ENCODE measurements around the gene KDM4C.
"Not testable (repeated sequence)": the region's sequence is repeated elsewhere in the genome, so short reads cannot be mapped to it uniquely, and the experiment has no call there.

KDM4C gene

GRCh38 chr9:6807669-6808068, 49.9 kb downstream of the KDM4C start:
- DNase-seq (ENCODE audit: low spot score) = not testable (repeated sequence)

- no peak for DNase-seq (ENCODE audit: low spot score)
Observed at GRCh38 chr9:6811436-6811835, 53.7 kb downstream of the KDM4C start.

- no peak for DNase-seq (ENCODE audit: low spot score)
Observed at GRCh38 chr9:6816581-6816980, 58.8 kb downstream of the KDM4C start.

- DNase-seq (ENCODE audit: low spot score) = no peak
Observed at GRCh38 chr9:6818292-6818922, 60.6 kb downstream of the KDM4C start.

GRCh38 chr9:6819112-6819511, 61.3 kb downstream of the KDM4C start:
- DNase-seq (ENCODE audit: low spot score) = no peak

GRCh38 chr9:6819529-6819928, 61.8 kb downstream of the KDM4C start:
- DNase-seq (ENCODE audit: low spot score) = no peak

GRCh38 chr9:6822696-6823095, 64.9 kb downstream of the KDM4C start:
- DNase-seq (ENCODE audit: low spot score) = no peak

GRCh38 chr9:6827439-6828145, 69.8 kb downstream of the KDM4C start:
- no peak for DNase-seq (ENCODE audit: low spot score)

GRCh38 chr9:6829027-6829426, 71.3 kb downstream of the KDM4C start:
- DNase-seq (ENCODE audit: low spot score) = no peak

GRCh38 chr9:6829536-6829935, 71.8 kb downstream of the KDM4C start:
- no peak for DNase-seq (ENCODE audit: low spot score)

GRCh38 chr9:6833518-6834192, 75.9 kb downstream of the KDM4C start:
- no peak for DNase-seq (ENCODE audit: low spot score)

- no peak for DNase-seq (ENCODE audit: low spot score)
Observed at GRCh38 chr9:6834306-6834705, 76.5 kb downstream of the KDM4C start.

GRCh38 chr9:6838158-6838557, 80.4 kb downstream of the KDM4C start:
- DNase-seq (ENCODE audit: low spot score) = no peak

GRCh38 chr9:6842584-6842947, 84.8 kb downstream of the KDM4C start:
- DNase-seq (ENCODE audit: low spot score) = no peak

- DNase-seq (ENCODE audit: low spot score) = no peak
Observed at GRCh38 chr9:6843742-6844141, 86.0 kb downstream of the KDM4C start.

GRCh38 chr9:6844267-6844666, 86.5 kb downstream of the KDM4C start:
- DNase-seq (ENCODE audit: low spot score) = no peak

GRCh38 chr9:6845128-6845826, 87.5 kb downstream of the KDM4C start:
- DNase-seq (ENCODE audit: low spot score) = no peak

- DNase-seq (ENCODE audit: low spot score) = peak; percentile 53
Observed at GRCh38 chr9:6845880-6846279, 88.1 kb downstream of the KDM4C start.

- no peak for DNase-seq (ENCODE audit: low spot score)
Observed at GRCh38 chr9:6852243-6852963, 94.6 kb downstream of the KDM4C start.

GRCh38 chr9:6855860-6856259, 98.1 kb downstream of the KDM4C start:
- no peak for DNase-seq (ENCODE audit: low spot score)

GRCh38 chr9:6864102-6864501, 106.3 kb downstream of the KDM4C start:
- DNase-seq (ENCODE audit: low spot score) = no peak

Data from ecto neural progenitor cell (in vitro differentiated cells).